Stimulated activated CD4-positive, alpha-beta T cell treated with anti-CD3 and anti-CD28 coated beads, Interleukin-1b, Interleukin-23, amount 100 ng/mL, for 4 hours (primary cell): ENCODE data around the gene PODXL2.
A peak's percentile ranks its signal among the peaks of the same experiment; 100 is the strongest.

Source experiments
- DNase-seq, 2 donors: peaks; one replicate each; pipeline ENCODE4 v3.0.0-alpha.2; 2020; ENCODE audit warnings: low read depth in 2 of 2

Gene PODXL2

DNA sequence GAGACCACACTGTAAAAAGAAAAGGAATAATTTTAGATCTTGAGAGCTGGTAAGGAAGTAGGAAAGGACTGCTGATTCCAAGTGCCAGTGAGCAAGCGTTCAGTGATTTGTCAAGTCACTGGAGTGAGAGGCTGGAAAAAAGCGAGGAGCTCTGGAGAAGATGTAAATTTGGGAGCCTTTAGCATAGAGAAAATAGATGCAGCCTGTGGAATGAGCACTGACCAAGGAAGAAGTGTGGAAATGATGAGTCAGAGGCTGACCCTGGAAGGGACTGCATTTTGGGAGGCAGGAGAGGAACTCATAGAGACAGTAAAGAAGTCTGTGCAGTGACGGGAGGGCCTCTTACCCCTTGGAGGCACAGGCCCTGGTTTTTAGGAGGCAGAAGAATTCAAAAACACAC, 26.7 kb downstream of the PODXL2 start:
- no peak for DNase-seq

DNA sequence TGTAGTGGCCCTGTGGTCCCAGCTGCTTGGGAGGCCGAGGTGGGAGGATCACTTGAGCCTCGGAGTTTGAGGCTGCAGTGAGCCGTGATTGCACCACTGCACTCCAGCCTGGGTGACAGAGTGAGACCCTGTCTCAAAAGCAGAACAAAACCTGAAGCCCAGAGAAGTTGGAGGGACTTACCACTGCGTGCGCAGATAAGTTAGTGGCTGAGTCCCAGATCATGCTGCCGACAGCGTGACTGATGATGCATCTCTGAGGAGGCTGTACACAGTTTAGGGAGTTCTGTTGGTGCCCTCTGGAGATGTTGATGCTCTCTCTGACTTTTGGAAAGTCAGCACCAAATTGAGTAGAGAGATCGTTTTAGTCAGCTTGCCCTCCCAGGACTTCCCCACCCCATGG, 27.9 kb downstream of the PODXL2 start:
- DNase-seq: no peak

DNA sequence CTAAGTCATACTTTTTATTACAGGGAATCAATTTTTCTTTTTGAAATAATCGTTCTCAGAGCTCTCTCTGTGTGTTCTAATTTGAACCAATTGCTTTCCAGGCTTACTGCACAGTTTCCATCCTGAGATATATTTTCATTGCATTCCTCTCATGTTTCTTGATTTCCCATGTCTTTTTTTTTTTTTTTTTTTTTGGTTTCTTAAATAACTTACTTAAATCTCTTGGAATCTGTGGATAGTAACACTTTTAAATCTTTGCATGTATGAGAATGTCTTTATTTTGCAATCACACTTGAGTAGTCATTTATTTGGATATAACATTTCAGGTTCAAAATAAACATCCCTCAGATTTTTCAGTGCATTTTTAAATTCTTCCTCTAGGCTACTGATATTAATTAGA, 29.2 kb downstream of the PODXL2 start:
- DNase-seq: no peak

DNA sequence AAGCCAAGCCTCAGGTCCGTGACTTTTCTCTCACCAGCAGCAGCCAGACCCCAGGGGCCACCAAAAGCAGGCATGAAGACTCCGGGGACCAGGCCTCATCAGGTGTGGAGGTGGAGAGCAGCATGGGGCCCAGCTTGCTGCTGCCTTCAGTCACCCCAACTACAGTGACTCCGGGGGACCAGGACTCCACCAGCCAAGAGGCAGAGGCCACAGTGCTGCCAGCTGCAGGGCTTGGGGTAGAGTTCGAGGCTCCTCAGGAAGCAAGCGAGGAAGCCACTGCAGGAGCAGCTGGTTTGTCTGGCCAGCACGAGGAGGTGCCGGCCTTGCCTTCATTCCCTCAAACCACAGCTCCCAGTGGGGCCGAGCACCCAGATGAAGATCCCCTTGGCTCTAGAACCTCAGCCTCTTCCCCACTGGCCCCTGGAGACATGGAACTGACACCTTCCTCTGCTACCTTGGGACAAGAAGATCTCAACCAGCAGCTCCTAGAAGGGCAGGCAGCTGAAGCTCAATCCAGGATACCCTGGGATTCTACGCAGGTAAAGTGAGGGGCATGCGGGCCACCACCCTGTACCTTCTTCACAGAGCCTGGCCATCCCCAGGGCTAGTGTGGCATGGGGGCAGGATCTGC, 31.8 kb downstream of the PODXL2 start:
- DNase-seq: no peak

DNA sequence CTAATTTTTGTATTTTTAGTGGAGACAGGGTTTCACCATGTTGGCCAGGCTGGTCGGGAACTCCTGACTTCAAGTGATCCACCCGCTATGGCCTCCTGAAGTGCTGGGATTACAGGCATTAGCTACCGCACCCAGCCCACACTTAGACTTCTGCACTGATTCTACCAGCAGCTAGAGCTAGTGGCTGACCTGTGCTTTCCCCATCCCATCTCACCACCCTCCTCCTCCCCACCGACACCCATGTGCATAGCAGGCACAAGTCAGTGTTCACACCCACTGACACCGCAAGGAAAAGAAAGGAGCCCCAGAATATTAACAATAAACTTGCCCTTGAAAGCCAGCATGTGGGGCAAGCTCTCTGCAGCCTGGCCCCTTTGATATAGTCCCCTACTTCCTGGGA, 32.6 kb downstream of the PODXL2 start:
- DNase-seq: no peak

DNA sequence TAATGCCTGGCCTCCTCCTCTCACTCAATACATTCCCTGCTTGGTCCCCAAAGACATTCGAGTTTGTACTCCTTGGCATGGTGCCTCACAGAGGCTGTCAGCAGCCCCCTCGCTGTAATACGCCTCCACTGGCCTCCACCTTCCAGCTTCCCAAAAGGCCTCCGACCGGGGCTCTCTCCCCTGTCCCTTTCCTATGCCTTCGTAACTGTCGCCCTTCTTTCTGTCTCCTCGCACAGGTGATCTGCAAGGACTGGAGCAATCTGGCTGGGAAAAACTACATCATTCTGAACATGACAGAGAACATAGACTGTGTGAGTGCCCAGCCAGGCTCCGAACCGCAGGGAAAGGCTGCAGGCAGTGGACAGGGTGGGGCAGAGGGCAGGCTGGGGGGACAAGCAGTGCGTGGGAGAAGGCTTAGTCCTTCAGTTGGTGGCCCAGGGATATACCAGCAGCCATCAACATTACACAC, 33.0 kb downstream of the PODXL2 start:
- DNase-seq: no peak

DNA sequence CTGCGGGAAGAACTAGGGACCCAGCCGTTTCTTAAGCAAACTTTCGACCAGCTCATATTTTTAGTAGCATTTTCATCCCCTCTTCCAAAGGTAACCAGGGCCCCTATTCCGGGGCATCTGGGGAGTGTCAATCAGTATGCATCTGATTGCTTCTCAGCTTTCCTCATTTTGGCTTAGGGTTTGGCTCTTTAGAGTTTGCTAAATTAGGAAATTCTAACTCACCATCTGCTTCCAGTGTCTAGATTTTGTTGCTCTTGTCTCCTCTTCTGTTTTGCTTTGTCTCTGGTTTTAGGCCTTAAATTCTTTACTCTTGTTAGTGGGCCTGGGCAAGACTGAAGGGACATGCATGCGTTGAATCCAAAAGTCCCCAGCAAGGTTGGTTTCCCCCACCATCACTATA, 34.2 kb downstream of the PODXL2 start:
- DNase-seq: no peak

DNA sequence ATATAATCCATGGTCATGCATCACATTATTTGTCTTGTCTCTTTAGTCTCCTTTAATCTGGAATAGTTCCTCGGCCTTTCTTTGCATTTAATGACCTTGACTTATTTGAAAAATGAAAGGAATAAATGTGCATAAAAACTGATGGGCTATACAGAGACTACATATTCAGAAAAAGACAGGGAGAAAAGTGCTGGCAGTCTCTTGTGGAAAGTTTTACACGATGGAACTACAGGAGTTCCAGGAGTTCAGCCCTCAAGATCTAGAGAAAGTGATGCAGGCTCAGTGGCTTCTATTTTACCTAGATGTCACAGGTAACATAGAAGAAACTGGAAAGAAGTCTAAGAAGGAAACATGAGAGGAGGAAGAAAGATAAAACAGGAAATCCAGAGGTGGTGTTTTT, 36.2 kb downstream of the PODXL2 start:
- DNase-seq: no peak

DNA sequence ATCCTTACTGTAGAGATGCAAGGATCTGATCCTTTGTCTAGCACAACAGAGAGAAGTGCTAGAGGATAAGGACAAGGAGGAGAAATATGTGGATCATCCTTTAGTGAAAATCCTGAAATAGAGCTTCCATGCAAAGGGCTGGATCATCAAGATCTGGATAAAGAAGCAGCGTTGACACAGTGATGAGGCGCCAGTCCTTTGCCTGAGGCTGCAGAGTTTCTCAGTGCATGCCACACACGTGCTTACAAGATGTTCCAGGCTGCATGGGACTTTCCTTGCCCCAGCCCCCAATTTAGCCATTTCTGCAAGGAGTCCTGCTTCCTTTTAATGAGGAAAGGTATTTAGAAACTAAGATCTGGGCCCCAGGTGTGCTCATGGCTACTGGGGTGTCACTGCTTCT, 36.6 kb downstream of the PODXL2 start:
- DNase-seq: no peak

DNA sequence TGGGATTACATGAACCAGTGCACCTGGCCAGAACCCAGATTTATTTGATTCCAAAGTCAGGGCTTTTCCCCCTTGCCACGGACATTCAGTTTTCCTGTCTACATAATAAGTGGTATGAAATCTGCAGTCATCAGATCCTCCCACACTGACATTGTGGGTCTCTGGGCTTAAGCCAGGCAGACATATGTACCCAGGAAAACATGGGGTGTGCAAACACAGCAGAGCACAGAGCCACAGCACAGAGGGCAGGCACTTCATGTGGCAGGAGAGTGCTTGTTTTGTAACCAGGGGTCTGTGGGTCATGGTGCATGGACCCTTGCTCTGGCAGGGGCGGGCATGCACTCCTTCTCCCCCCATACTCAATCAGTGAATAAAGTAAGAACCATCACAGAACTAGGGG, 37.7 kb downstream of the PODXL2 start:
- DNase-seq: no peak

DNA sequence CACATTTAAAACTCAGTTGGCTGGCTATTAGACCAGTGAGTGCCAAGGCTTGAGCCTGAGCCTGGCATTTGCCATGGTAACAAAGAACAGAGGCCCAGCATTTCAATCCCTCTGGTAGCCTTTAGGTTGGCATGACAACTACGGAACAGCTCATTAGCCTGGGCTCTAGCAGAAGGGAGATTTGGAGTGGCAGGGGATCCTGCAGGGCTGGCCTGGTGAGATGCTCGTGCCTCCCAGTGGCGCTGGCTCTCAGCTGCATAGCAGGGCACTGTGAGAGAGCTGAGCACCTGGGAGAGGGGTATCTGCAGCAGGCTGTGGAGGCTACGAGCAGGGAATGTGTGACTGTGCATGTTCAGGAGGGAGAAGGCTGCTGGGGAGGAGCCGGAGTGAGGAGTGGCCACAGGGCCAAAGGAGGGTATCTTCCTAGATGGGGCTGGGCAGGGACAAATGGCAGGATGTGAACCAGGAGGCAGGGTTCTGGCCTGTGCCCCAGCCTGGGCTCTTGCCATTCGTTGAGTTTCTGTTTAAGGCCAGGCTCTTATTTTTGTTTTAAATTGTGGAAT, 38.2 kb downstream of the PODXL2 start:
- no peak for DNase-seq

DNA sequence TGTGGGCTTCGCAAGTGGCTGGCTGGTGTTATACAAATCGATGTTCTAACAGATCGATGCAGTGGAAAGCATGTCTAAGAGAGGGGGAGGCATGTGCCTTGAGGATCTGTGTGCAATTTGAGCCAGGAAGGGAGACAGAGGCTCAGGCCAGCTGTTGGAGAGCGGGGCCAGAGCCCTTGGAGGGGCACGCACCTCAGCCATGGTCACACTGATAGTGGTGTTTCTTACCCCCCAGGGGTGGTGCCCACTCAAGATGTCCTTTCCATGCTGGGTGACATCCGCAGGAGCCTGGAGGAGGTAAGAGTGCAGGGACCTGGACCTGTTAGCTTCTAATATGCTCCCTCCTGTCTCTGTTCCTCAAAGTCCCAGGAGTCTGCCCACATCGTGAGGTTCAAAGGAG, 39.9 kb downstream of the PODXL2 start:
- no peak for DNase-seq

DNA sequence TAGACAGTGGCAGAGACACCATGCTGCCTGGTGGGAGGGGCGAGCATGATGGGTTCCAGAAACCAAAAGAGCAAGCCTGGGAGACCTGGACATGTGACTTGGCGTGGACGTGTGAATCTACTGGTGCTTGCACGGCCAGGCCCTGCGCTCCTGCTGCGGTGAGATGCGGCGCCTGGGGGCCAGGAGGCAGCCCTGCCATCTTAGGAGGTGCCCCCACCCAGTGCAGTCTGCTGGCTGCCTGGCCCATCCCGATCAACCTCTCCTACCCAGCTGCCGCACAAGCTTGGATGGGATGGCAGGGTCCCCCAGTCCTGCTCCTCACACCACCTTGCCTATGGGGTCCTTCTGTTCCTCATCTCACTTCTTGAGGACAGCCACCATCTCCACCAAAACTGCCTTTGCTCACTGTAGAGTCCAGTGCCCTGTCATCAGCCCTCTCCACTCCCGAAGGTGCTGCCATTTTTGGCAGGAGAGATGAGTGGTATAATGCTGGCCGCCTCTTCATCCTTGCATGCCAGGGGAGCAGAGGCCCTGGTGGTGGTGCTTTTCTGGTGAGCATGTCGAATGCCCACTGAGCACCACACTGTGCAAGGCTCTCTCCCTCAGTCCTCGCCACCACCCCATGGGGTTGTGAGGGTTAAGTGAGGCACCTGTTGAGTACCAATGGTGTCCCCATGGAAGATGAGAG, 40.7 kb downstream of the PODXL2 start:
- DNase-seq: no peak

DNA sequence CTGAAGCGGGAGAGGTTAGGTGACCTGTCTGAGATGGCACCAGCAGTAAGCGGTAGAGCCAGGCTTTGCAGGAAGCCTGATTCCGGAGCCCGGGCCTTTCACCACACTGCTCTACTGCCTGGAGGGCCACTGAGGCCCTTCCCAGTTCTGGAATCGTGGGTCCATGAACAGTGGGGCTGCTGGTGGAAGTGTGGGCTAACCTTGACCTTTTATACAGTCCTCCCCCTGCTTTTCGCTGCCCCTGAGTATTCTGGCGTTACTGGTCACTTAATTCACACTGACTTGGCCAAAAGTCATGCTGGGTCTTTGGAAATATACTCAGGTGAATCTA, 41.2 kb downstream of the PODXL2 start:
- DNase-seq: no peak

DNA sequence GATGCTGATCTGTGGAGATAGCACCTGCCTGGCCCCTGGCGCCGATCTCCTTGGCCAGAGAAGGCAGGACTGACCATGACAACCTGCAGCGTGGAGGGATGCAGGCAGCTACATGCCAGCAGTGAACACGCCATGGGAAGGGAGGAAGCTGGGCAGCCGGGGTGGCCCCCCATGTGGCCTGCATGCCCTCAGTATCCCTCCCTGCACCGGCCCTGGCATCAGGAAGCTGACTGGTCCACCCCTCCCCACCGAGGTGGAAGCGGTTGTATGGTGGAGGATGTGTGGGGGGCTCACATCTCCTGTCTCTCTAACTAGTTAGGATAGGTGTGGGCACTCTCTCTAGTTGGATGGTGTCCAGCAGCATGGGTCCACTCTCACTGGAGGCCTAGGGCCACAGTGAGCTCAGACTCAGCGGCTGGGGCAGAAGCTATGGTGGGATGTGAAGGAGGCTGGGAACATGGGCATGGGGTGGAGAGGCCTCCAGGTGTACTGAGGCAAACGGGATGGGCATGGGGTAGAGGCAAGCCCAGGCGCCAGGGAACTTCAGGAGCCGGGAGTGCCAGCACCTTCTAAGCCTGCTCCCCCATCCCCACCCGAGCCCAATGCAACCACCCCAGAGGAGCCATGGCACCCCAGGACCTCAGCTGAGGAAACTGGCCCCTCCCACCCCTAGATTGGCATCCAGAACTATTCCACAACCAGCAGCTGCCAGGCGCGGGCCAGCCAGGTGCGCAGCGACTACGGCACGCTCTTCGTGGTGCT, 42.0 kb downstream of the PODXL2 start:
- DNase-seq: no peak

DNA sequence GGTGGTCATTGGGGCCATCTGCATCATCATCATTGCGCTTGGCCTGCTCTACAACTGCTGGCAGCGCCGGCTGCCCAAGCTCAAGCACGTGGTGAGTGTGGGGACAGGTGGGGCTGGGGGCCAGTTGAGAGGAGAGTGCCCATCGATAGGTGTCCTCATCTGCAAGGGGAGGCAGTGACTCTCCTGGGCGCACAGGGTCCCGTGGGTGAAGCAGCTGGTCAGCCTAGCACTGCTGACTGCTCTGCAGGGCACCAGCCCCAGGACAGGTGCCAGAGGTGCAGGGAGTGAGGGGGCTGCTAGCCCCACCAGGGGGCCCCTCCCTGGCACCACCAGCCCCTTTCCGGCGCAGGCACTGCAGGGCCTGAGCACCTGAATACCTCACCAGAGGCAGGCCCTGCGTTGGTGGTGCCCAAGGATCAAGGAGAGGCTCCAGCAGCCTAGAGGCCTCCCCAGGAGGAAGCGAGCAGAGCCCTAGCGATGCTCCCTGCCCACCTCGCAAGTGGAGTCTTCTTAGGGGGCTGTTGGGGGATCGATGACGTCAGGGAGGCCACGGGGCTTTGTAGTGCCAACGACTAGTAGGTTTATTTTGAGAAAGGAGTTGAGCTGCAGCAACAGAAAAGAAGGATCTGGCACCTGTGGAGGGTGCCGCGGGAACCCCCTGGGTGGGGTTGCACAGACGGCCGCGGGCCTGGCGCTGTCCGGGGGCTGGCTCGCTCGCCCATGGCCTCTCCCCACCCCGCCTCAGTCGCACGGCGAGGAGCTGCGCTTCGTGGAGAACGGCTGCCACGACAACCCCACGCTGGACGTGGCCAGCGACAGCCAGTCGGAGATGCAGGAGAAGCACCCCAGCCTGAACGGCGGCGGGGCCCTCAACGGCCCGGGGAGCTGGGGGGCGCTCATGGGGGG, 42.8 kb downstream of the PODXL2 start:
- peak; percentile 8 to 30 for DNase-seq

DNA sequence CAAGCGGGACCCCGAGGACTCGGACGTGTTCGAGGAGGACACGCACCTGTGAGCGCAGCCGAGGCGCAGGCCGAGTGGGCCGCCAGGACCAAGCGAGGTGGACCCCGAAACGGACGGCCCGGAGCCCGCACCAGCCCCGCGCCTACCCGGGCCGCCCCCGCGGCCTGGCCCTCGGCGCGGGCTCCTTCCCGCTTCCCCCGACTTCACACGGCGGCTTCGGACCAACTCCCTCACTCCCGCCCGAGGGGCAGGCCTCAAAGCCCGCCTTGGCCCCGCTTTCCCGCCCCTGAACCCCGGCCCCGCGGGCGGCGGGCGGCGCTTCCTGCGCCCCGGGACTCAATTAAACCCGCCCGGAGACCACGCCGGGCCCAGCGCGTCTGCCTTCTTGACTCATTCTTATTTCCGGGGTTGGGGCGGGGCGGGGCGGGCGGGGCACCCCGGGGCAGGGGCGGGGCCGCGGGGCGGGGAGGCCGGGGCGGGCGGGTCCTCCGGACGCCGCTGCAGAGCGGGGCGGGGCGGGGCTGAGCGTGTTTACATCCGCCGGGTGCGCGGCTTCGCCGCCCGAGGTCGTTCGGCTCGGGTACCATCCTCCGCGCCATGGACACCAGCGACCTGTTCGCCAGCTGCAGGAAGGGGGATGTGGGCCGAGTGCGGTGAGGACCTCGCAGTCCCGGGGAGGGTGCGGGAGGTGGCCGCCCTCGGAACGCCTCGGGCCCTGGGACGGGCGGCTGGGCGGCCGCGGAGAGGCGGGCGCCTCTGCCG, 43.6 kb downstream of the PODXL2 start, which contains the start of gene ABTB1:
ABTB1 (plus strand) TSS at position 524 of the 762 bp plus-strand sequence; CDS start at position 598, 74 bp downstream.
- peak; percentile 76 to 90 for DNase-seq

DNA sequence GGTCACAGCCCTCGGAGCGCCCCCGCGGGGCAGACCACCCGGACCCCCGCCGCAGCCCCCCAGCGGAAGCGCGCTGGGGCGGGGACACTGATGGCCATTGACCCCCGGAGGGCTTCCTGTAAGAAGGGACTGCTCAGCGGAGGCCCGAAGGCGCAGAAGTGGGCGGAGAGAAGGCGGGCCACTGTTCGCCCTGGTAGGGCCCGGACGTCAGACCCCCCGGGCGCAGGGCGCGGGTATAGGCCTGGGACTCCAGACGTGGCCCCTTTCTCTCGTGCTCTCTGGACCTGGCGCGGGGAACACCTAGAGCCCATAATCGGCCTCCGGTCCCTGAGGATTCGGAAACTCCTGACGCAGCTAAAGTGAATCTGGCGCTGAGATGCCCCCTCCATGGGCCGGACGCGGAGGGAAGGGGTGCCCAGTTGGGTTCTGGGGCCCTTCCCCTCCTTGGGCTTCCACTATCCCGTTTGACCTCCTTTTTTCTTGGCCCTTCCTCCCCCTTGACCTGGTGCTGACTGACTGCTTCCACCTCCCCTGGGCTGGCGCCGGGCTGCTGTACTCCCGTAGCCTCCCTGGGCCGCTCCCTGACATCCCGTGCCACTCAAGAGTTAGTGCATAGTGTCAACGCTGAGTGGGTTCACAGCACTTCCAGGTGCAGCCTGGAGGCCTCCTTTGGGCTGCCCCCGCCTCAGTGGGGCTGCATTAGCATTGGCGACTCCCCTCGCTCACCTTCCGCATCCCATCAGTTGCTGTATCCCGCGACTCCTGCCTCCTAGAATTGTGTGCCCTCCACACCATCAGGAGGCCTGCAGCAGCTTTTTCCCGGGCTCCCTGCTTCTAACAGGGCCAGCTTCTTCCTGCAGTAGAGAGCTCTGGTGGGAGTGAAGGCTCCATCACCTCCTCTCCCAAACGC, 44.5 kb downstream of the PODXL2 start:
- peak; percentile 8 to 43 for DNase-seq

DNA sequence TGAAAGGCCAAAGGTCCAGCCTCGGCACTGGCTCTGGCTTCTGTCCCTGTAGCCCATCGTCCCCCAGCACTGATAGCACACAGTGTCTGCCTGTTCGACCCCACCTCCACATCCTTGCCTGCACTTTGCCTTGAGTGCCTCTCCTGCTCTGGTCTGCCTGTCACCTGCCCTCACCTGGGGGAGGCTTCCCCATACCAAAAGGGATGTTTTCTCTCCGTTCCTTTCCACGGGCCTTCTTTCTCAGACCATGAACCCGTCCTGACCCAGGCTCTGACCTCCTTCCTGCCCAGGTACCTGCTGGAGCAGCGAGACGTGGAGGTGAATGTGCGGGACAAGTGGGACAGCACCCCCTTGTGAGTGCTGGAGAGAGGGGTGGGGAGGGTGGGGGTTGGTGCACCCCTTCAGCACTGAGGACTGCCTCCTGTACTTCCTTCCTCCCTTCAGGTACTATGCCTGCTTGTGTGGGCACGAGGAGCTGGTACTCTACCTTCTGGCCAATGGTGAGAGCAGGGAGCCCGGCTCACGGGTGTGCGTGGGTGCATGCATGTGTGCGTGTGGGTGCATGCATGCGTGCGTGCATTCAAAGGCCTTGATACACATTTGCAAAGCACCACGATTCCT, 45.2 kb downstream of the PODXL2 start:
- DNase-seq: no peak
